GM21737 (cell line): ENCODE data around the gene TDRD10.
A peak's percentile ranks its signal among the peaks of the same experiment; 100 is the strongest.

Experiments used
- ATAC-seq: cut with Tn5 transposase; IDR thresholded peaks from one replicate; pipeline ENCODE4 v1.9.1; 2021; ENCODE audit warnings: mild to moderate bottlenecking, moderate library complexity; ENCODE audit not compliant: unreplicated experiment

The TDRD10 gene

DNA sequence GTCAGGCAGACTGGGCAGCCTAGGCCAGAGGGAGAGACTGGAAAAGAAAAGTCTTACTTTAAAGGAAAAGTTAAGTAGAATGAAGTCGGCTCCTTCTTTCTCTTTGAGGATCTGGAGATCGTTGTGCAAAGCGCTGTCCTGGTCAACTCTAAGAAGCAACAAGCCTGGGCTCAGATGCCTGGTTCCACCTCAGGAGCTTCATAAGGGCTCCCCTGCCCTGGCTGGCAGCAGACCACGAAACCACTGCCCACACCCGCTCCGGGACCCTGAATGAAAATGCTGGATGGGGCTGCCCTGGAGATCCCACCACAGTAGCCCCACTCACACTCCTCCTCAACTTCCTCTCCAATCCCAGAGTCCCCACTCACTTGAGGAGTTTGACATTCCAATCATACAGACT lies 50.0 kb downstream of the TDRD10 start:
- no peak for ATAC-seq

DNA sequence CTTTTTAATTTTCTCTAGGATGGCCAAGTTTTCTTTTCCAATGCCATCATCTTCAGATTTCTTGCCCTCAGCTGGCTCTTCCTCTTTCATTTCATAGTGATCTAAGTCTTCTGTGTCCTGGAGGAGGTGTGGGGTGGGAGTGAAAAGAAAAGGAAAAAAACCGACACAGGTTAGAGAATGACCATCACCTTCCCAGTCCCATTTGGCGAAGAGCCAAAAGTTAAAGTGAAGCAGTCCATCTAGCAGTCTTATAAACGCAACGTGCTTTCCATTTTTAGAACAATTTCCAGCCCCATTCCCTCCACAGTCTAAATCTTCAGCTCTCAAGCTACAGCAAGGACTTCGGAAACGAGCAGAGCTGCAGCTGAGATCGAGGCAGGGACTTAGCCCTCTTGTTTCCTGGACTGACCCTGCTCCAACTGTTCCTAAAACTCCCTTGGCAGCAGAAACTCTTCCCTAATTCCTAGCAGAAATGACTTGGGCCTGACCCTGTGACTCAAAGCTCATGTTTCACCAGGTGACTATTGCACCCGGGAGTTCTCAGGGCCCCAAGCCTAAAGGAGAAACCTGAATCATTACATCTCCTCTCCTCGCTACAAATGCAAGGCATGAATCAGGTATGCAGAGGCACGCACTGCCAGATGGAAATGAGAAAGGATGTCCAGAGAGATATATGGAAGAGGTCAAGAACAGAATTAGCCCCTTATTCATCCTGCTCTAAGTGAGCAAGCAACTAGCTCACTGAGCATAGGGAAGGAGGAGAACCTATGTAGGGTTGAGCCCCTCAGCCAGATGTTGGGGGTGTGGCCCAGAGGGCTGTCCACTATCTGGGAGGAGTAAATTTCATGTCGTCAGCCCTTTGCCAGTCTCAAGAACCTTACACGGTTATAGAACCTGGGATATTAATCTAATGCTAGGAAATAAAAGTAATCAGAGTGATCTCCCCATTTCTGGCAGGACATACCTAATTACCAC lies 51.3 kb downstream of the TDRD10 start:
- ATAC-seq: no peak

DNA sequence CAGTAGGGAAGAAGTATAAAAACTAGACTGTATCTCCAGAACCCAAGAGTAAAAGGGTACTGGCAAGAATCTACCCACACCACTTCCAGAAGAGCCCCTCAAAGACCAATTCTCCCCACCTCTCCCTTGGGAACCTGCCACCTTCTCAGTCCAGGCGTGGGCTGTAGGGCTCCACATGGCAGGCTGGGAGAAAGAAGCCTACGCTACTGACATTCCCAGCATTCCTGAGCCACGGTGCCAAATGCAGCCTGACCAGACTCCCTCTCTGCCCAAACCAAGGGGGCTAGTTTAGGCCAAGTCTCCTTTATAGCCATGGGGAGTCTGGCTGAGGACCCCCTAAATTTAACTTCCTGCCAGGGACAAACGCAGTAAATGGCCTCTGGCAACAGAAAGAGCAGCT lies 54.4 kb downstream of the TDRD10 start:
- ATAC-seq: no peak

DNA sequence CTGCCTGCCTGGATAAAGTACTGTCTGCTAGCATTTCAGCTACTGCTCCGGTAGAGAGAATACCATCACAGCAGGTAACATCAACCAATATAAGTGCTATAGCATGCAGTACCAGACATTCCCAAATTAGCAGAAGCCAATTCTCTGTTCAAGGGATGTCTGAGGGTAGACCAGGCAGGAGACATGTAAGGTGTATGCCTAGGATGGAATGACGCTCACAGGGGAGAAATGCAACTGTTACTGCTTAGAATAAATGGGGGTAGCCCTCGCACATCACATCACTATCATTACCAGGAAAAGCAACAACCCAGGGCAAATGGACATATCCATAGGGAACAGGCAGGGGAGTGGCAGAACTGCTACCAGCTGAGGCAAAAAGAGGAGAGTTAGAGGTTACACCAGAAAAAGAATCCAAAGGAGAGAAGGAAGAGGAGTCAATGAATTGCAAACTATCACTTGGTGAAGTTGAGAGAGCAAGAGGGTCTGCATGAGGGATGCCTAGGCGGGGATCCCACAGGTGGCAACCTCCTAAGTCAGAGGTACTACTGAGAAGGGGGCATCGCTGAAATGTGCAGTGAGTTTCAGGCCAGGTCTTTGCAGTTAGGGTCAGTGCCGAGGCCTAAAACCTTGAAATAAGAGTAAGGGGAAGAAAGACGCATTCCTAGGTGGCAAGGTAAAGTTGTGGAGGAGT lies 55.4 kb downstream of the TDRD10 start:
- ATAC-seq: no peak

DNA sequence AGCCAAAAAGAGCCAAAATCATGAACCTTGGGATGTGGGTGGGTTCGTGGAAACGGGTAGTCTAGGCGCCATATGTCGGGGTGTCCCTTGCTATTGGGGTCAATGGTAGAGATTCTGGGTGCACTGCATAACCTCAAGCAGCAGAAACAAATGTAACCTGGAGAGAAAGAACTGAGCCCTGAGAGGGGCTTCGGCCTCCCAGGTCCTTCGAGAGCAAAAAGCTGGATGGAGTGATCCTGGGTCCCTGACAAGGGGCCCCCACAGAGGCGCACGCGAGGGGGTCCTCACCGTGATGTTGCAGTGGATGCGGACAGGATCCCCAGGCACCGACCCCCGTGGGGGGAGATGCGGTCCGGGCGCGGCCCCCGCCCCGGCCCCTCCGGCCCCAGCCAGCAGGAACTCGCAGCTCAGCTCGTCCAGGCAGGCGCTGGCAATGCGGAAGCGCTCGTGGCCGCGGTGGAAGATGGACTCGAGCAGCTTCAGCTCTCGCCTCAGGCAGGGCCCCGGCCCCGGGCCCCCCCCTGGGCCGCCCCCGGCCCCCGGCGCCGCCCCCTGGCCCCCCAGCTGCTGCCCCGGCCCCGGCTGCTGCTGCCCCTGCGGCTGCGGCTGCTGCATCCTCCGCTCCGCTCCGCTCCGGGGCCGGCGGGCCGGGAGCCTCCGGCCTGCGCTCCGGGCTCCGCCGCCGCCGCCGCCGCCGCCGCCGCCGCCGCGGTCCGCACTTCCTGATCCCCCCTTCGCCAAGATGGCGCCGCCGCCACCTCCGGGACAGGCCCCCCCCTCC lies 56.1 kb downstream of the TDRD10 start, which contains the start of gene UBE2Q1:
TSS of gene UBE2Q1 (minus strand) at position 724 of the 781 bp plus-strand sequence. CDS start at position 615, 109 bp downstream.
- no peak for ATAC-seq

DNA sequence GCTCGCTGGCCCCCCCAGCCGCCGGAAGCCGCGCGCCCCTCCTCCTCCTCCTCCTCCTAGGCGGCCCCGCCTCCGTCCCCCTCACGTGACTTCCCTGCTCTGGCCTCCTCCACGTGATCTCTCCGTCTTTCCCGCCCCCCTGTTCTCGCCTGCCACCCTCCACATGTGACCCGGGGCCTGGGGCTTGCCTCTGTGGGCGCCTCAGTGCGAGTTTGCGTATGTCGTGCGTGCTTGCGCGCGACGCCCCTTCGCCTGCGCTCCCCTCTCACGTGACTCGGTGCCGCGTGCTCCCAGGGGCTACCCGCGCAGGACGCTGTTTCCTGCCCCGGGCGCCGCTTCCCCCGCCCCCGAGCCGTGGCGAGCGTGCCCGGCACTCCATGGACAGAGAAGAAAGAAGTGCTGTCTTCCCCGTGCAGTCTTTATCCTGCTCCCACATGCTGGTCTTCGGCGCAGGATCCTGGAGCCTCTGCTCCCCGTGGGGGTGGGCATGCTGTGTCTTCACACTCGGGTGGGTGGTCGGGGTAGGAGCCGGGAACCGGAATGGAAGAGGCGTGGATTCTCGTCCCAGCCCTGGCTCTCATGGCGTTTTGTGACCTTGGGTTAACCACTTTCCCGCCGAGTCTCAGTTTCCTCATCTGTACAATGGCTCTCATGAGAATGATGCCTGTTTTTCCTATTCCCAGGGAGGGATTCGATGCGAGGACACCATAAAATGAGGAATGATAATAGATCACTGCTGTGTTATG lies 56.9 kb downstream of the TDRD10 start:
- peak; percentile 87 for ATAC-seq

DNA sequence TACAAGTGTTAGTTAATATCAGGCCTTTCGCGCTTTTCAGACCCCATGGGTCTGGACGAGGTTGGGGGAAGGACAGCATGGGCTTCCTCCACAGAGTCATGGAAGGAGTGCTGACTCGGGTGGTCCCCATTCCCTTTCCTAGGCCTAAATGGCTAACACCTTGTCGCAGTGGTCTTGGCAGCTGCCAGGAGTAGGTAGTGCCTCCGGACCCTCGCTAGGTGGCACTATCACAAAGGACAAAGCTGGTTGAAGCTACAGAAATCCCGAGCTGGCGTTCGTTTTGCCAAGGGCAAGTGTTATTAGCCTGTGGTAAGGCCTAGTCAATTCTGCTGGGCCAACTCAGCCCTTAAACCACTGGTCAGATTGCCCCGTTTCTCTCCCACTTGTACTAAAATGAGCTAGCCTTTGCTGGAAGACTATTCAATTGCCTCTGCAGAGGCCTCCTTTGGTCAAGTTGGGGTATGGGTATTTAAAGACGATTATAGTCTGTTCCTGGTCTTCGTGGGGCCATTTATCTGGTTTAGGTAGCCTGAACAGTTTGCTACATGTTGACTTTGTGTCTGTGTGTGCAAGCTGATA lies 57.5 kb downstream of the TDRD10 start:
- peak; percentile 43 for ATAC-seq

DNA sequence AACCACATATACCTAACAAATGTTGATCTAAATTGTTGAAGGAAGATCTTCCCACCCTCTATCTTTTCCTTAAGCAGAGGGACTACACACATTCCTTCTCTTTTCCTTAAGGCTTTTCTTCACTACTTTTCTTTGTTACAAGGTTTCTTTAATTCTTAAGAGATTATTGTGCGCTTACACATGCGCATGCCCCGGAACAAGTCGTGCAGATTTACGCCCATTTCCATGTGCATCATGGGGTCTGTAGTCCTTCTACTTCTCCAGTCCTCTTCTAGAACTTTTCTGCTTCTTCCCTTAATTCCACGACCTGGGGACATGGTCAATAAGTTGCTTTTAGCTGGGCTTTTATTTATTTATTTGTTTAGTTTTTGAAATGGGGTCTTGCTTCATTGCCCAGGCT lies 63.9 kb downstream of the TDRD10 start:
- no peak for ATAC-seq

DNA sequence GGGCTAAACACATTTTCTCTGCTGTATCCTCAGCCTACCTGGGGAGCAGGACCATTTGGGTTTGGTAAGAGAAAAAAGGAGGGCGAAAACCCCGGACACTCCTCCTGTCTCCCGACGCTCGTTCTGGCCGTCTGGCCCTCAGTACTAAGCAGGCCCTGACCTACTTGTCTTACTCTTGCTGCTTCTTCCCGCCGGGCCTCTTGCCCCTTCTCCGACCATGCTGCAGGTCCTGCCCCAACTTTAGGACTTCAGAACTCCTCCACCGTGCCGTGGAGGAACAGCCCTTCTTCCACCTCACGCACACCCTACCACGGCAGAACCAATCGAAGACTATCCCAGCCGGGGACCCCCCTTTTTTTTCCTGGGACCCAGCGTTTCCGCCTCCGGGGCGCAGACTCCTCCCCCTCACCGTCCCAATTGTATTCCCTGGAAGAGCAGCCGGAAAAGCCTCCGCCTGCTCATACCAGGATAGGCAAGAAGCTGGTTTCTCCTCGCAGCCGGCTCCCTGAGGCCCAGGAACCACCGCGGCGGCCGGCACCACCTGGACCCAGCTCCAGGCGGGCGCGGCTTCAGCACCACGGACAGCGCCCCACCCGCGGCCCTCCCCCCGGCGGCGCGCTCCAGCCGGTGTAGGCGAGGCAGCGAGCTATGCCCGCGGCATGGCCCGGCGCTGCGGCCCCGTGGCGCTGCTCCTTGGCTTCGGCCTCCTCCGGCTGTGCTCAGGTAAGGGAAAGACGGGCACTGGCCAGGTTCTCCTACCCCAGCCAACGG lies 65.6 kb downstream of the TDRD10 start, which contains the start of gene CHRNB2:
TSS of gene CHRNB2 (plus strand) at position 393 of the 771 bp plus-strand sequence. CDS start at position 660, 267 bp downstream.
- no peak for ATAC-seq

DNA sequence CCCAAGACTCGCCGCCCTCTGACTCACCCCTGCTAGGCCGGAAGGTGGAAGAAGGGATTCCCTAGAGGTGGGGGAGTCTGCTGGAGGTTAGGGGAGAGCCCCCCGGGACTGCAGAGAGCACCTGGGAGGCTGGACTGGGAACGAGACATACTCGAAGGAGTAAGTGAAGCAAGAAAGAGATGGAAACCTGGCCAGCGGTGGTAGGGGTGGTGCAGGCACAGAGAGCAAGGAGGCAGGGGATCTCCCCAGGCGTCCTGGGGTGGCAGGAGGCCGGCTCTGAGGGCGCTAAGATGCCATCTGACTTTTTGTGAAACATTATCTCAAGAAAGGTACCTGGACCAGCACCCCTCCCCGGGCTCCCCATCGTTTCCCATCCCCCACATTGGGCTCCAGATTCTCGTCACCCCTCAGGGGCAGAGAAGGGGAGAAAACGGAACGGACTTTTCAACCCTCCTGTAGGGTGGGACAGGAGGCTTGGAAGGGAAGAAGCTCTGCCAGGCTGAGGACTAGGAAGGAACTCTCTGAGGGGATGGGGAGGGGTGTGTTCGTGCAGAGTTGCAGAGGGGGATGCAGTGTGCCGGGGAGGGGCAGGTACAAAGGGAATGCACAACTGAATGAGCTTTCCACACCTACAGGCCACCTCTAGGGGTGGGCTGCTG lies 66.3 kb downstream of the TDRD10 start:
- no peak for ATAC-seq

DNA sequence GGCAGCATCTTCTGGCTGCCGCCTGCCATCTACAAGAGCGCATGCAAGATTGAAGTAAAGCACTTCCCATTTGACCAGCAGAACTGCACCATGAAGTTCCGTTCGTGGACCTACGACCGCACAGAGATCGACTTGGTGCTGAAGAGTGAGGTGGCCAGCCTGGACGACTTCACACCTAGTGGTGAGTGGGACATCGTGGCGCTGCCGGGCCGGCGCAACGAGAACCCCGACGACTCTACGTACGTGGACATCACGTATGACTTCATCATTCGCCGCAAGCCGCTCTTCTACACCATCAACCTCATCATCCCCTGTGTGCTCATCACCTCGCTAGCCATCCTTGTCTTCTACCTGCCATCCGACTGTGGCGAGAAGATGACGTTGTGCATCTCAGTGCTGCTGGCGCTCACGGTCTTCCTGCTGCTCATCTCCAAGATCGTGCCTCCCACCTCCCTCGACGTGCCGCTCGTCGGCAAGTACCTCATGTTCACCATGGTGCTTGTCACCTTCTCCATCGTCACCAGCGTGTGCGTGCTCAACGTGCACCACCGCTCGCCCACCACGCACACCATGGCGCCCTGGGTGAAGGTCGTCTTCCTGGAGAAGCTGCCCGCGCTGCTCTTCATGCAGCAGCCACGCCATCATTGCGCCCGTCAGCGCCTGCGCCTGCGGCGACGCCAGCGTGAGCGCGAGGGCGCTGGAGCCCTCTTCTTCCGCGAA lies 69.4 kb downstream of the TDRD10 start:
- no peak for ATAC-seq

DNA sequence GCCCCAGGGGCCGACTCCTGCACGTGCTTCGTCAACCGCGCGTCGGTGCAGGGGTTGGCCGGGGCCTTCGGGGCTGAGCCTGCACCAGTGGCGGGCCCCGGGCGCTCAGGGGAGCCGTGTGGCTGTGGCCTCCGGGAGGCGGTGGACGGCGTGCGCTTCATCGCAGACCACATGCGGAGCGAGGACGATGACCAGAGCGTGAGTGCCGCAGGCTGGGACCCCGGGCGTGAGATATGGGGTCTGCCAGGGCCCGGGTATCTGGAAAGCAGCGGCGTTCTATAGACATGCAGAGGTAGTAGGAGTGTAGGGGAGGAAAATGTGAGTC lies 69.9 kb downstream of the TDRD10 start:
- no peak for ATAC-seq

DNA sequence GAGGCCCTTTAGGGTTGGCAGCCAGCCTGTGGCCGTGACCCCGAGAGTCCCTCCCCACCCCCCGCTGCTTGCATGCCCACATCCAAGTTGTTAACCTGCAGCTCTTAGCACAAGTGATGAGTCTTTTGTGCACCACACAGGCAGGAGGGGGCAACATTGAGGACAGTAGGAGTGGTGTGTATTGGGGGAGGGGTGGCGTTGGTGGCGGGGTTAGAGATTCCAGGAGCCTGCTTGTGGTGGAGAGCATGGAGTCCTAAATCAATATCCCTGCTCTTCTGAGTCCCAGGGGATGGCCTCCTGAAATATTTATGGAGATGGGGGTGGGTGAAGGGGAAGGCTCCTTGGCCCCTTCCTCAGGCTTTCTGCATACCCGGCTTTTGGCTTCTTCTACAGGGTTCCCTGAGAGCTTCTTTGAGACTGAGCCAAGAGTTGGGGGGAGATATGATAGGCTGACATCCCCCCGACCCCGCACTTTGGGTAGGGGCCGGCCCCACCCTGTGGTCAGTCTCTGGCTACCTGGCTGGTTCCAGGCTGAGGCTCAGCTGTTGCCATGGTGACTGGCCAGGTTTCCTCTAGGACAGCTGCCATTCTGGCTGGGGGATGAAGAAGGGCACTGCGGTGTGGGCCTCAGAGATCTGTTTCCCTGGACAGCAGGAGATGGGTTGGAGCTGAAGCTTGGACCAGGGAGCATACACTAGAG lies 70.6 kb downstream of the TDRD10 start:
- ATAC-seq: no peak

DNA sequence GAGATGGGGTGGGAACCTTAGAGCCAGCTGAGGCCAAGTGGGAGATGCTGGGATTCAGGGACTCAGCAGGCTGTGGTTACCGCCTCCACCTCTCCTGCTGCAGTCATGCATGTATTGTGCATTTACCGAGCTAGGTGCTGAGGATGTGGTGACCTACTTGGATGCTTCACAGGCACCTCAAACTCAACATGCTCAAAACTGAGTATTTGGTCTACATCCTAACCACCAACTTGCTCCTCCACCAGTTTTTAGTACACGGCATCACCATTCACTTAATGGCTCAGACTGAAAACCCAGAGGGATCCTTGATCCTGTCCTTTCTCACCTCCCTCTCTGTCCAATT lies 71.1 kb downstream of the TDRD10 start:
- ATAC-seq: no peak

DNA sequence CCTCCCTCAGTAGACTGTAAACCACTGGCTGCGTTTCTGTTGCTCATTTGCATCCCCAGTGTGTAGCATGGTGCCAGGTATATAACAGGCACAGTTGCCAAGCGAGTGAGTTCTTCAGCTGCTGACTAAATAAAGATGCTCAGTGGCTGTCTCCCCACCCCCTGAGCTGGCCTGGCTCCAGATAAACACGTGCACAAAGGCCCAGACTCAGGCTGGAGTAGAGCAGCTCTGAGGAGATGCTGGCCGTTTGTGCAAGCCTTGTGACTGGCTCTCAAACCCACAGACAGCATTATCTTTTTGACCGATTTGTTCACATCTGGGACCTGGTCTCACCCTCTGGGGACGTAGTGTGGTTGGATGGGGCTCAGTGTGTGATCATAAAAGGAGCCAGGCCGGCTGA lies 72.7 kb downstream of the TDRD10 start:
- no peak for ATAC-seq

DNA sequence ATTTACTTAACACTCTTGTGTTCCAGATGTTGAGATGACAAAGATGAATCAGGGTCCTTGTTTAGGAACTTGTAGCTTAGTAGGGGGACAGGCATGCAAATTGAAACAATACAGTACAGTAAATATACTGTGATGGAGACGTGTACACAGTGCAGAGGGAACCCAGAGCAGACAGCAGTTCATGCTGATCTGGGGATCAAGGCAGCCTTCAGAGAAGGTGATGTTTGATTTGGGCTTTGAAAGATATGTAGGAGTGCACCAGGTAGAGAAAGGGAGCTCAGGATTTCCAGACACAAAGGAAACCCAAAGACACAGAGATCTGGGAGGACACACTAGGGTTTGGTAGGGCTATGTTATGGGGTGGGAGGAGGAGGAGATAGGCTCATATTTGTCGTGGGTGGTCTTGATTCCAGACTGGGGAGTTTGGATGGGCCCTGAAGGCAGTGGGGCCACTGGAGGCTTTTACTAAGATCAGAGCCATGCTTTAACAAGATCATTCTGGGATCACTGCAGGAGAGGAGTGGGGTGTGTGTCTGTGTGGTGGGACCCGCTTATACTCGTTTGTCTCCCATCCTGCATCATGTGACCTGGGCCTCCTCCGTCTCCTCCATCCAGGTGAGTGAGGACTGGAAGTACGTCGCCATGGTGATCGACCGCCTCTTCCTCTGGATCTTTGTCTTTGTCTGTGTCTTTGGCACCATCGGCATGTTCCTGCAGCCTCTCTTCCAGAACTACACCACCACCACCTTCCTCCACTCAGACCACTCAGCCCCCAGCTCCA lies 73.3 kb downstream of the TDRD10 start:
- ATAC-seq: no peak

DNA sequence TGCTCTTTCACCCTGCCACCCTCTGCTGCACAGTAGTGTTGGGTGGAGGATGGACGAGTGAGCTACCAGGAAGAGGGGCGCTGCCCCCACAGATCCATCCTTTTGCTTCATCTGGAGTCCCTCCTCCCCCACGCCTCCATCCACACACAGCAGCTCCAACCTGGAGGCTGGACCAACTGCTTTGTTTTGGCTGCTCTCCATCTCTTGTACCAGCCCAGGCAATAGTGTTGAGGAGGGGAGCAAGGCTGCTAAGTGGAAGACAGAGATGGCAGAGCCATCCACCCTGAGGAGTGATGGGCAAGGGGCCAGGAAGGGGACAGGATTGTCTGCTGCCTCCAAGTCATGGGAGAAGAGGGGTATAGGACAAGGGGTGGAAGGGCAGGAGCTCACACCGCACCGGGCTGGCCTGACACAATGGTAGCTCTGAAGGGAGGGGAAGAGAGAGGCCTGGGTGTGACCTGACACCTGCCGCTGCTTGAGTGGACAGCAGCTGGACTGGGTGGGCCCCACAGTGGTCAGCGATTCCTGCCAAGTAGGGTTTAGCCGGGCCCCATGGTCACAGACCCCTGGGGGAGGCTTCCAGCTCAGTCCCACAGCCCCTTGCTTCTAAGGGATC lies 74.0 kb downstream of the TDRD10 start:
- no peak for ATAC-seq
